GM18508 (cell line): ENCODE results near the gene TMA7B.

Source experiments
- ATAC-seq: cut with Tn5 transposase; IDR thresholded peaks from one replicate; pipeline ENCODE4 v1.9.1; 2021; ENCODE audit warnings: moderate number of reproducible peaks; ENCODE audit not compliant: insufficient read depth, unreplicated experiment

TMA7B gene

GRCh38 chr22:39932918-39933649, 27.1 kb upstream of the TMA7B start:
- no peak for ATAC-seq

- ATAC-seq = no peak
Measured at GRCh38 chr22:39933741-39934140, 26.5 kb upstream of the TMA7B start.

GRCh38 chr22:39935116-39935515, 25.1 kb upstream of the TMA7B start:
- ATAC-seq = no peak

DNA sequence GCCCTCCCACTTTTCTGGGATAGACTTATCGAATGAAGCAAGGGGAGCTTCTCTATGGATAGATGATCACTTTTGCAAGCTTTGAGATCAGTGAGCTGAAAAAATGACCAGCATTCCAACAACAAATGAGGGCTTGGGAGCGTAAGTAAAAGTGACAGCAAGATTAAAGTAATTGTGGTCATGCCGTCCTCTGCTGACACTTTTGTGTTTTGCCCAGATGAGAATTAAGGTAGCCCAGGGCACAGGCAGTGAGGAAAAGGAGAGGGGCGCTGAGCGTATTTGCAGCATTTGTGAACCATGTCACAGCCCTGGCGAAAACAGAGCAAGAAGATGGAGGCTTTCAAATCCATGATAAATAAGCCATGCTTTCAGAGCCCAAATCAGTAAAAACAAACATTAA, 24.6 kb upstream of the TMA7B start:
- ATAC-seq = no peak

GRCh38 chr22:39936523-39937145, 23.6 kb upstream of the TMA7B start:
- no peak for ATAC-seq

GRCh38 chr22:39937906-39938305, 22.3 kb upstream of the TMA7B start:
- no peak for ATAC-seq

DNA sequence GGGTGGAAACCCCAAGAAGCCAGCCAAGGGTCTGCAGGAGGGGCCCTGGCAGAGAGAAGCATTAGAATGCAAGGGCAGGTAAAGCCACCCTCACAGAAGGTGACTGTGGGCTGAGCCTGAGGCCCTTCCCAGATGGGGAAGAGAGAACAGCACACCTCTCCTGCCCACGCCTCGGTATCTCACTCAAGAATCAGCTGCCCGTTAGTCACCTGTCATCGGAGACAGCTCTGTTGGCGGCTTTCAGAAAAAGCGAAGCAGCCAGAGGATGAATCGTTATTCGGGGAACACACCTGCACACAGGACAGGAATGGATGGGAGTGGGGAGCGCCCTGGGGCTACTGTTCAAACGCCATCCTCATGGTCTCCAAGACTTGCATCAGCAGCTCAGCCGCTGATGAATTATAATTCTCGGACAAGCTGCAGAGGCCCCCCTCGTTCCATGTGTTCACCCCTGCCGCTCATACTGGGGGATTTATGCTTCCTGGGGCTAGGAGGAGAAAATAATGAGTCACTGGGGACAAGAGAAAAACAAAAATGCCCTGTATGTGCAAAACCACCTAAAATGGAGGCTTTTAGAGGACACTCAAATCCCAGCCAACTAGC, 21.6 kb upstream of the TMA7B start:
- ATAC-seq = no peak

DNA sequence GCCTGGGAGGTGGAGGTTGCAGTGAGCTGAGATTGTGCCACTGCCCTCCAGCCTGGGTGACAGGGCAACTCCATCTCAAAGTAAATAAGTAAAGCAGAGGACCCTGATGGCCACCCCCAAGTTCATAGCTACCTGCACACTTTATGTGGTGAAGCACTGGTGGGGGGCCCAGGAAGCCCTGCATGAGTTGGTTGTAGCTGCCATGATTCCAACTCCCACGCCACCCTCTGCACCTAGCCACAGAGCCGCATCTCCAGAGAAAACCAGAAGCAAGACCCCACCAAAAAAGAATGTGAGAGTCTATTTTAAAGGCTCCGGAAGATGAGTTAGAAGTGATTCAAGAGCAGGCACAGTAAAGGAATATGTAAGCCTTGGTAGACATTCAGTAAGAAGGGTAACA, 20.4 kb upstream of the TMA7B start:
- no peak for ATAC-seq

DNA sequence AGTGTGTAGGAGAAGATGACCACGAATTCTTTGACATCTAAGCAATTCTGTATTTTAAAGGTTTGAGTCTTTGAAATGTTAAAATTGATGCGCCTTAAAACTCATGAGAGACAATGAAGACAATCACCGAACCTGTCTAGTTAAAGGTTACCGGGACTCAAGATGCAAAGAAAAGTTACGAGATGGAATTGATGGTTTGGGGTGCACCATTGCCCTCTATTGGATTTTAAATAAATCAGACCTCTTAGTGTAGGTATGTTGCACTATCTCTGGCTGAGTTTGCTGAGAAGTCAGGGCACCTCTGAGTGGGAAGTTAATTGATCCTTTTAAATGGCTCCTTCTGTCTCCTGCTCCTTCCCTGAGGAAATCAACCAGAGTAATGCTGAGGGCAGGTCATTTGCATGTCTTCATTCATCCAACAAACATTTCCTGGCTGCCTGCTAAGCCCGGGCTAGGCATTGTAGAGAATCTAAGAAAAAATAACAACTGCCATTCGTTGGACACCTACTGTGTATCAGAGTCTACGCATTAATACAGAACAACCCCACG, 19.4 kb upstream of the TMA7B start:
- ATAC-seq = no peak

- ATAC-seq = no peak
Measured at GRCh38 chr22:39941601-39942000, 18.6 kb upstream of the TMA7B start.

DNA sequence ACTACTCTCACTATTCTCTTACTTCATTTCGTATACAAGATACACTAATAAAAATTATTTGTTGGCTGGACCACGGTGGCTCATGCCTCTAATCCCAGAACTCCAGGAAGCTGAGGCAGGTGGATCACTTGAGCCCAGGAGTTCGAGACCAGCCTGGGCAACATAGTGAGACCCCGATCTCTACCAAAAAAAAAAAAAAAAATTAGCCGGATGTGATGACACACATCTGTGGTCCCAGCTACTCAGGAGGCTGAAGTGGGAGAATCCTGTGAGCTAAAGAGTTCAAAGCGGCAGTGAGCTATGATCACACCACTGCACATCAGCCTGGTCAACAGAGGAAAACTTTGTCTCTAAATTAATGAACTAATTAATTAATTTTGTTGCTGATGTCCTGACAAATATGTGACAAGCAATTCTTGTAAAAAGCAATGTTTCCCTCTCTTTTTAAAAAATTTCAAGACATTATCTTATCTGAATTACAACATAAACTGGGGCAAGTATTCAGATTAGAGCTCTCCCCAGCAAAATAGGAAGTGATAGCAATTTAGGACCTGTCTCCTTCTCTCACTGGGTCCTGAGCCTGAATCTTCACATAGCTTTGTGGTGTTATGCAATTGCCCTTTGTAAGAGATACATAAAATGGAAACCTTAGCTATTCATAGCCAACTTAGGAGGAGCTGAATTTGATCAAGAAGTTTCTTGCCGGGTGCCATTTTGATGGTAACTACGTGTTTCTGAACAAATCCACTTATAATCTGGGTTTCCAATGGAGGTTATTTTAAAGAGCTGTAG, 17.6 kb upstream of the TMA7B start:
- no peak for ATAC-seq

- no peak for ATAC-seq
Measured at GRCh38 chr22:39943337-39943736, 16.9 kb upstream of the TMA7B start.

DNA sequence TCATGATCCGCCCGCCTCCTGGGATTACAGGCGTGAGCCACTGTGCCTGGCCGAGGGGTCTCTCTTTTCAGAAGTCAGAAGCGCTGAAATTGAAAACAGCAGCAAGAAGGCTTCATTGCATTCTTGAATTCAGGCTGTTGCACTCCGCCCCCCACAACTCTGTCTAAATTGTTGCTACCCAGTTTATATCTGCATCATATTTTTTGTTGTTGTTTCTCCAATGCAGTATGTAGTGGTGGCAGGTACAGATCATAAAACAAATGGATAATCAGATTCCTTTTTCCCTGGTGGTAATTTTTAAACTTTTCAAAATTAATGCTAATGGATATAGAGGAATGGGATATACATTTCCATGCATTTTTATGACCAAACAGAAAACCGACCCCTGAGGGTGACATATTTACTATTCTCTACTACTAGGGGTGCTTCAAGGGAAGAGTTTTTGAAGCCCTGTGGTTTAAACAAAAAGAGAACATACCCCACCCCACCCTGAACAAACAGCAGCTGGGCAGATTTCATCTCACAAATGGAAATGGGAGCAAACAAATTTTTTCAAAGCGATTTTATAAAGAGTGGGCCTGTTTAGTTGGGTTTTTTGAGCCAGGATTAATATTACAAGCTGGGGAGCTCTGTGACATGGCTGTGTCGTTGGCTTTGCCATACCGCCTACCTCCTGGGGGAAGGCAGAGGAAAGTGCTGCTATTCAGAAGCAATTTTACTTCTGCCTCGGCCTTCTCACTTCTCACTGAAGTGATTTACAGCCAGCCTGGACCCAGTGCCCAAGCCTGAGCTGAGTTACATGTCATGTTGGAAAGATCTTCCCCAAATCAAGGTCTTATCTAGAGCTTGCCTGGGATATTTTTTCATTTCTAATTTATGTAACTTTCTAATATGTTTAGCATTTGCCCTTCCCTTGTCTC, 16.0 kb upstream of the TMA7B start:
- ATAC-seq = no peak

GRCh38 chr22:39946126-39946502, 14.1 kb upstream of the TMA7B start:
- ATAC-seq = no peak

DNA sequence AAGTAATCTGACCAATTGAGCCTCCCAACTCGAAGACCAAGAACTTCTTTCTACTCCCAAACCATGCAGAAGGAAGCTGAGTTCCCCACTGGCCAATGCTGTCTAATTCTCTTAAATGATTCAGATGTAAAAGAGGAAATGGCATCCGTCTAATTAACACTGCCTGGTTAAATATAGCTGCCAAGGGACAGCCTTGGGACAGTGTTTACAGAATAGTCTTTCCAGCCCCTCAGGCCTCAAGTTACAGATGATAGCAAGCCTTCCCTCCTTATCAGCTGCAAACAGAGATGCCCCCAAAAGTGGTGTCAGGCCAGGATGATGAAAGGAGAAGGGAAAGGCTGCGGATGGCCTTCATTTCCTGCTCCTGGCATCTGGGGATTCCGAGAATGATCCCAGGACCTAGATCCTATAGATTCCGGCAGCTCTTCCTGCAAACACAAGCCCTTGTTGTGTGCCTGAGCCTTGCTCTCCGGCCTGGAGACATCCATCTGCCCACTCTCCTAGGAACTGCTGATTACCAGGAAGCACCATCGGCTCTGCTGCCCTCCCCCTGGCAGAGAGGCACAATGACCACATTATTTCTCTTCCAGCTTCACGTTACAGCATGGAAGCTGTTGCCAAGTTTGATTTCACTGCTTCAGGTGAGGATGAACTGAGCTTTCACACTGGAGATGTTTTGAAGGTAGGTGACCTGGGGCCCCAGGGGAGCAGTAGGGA, 13.5 kb upstream of the TMA7B start:
- ATAC-seq = no peak

DNA sequence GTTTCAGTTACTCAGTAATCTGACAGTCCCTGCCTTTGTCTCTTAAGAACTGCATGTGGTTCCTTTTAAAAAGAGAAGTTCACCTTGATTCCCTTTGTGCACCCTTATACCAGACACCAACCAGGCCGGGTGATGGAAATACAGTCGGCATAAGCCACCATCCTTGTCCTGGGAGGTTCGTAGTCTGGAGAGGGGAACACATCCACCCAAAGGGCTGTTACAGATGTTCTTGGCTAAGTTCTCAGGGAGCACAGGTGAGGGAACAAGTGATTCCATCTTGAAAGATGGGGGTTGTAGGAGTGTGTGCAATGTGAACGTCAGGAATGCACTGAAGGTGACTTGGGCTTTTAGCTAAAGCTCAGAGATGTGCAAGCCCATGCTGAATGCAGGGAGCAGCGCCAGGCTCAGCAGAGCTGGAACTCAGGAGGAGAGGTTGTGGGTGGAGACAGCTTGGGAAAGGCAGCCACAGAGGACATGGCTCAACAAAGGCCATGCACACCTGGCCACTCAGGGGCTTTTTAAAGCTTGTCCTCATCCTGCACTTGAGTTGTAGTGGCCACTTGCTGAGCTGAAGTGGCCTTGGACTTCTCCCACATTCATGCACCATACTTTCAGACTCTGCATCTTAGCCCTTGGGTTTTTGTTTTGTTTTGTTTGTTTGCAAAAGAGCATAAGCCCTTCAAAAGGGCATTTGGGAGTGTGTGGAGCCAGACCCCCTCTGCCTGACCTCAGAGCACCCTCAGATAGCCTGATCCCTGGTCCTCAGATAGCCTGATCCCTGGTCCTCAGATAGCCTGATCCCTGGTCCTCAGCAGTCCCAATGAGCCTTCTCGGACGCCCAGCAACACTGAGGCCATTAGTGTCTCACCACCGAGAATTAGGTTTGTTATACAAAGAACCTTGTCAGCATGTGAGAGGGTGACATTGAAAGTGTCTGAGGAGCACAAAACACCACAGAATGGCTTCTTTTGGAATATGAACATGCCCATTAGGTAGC, 12.7 kb upstream of the TMA7B start:
- no peak for ATAC-seq

GRCh38 chr22:39949964-39950737, 10.0 kb upstream of the TMA7B start:
- ATAC-seq = no peak
